ENCODE measurements around the gene GPI.

DNA sequence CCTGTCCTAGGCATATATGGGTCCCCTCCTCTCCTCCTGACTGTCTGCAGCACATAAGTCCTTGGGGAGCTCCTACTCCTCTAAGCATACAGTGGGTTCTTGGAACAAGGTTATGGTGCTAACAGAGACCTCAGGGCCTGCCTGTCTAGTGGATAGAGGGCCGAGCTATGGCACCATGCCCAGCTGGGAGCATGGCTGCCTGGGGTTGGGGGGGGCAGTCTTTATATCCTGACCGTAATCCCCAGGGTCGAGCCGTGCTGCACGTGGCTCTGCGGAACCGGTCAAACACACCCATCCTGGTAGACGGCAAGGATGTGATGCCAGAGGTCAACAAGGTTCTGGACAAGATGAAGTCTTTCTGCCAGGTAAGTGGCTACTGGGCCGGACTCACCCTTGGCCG, 3.3 kb downstream of the GPI start:
- TF ChIP-seq EZH2 (IDR thresholded peaks at IDR 0.05; ENCODE audit: low read depth, low read length, severe bottlenecking): no peak
- no peak for TF ChIP-seq TEAD4 (IDR thresholded peaks at IDR 0.05; ENCODE audit: low read depth, low read length)
- TF ChIP-seq, protein P1, sequence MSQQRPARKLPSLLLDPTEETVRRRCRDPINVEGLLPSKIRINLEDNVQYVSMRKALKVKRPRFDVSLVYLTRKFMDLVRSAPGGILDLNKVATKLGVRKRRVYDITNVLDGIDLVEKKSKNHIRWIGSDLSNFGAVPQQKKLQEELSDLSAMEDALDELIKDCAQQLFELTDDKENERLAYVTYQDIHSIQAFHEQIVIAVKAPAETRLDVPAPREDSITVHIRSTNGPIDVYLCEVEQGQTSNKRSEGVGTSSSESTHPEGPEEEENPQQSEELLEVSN (IDR thresholded peaks at IDR 0.05): no peak
- TF ChIP-seq RFX5 (IDR thresholded peaks at IDR 0.05; ENCODE audit: borderline replicate concordance, low read depth, low read length): no peak
